Effector memory CD8-positive, alpha-beta T cell (primary cell): Measurements from ENCODE around the gene PTPRE.

ENCODE experiments used
- ATAC-seq: fragments of 150-1000 bp; cut with Tn5 transposase; replicated peaks from 2 replicates; pipeline ENCODE4 v1.10.0; 2021; ENCODE audit warnings: mild to moderate bottlenecking, moderate library complexity
- DNase-seq, 3 experiments: peaks; one replicate each; pipeline ENCODE4 v3.0.0; 2021
- H3K27ac Mint-ChIP-seq, 2 donors: one replicate each; pipeline ENCODE4 v1.8.0; 2022; ENCODE audit warnings: mild to moderate bottlenecking in 2 of 2, mixed read lengths in 2 of 2, moderate library complexity in 2 of 2
- H3K27me3 Mint-ChIP-seq, 2 donors: one replicate each; pipeline ENCODE4 v1.8.0; 2022; ENCODE audit warnings: mixed read lengths in 2 of 2
- H3K36me3 Mint-ChIP-seq: one replicate; pipeline ENCODE4 v1.8.0; 2022; ENCODE audit warnings: mild to moderate bottlenecking, moderate library complexity, mixed read lengths; ENCODE audit not compliant: insufficient read depth
- H3K4me1 Mint-ChIP-seq, 2 donors: one replicate each; pipeline ENCODE4 v1.8.0; 2022; ENCODE audit warnings: low read depth in 2 of 2, mixed read lengths in 2 of 2
- H3K4me3 Mint-ChIP-seq, 2 donors: one replicate each; pipeline ENCODE4 v1.8.0; 2022; ENCODE audit warnings: mild to moderate bottlenecking in 2 of 2, mixed read lengths in 2 of 2, moderate library complexity in 2 of 2
- H3K9me3 Mint-ChIP-seq, 2 donors: one replicate each; pipeline ENCODE4 v1.8.0; 2022; ENCODE audit warnings: mixed read lengths in 2 of 2

Gene PTPRE

GRCh38 chr10:128077155-128077875 lies 170.4 kb downstream of the PTPRE start:
- DNase-seq = no peak
- Mint-ChIP-seq H3K36me3 (peaks cover 89% of the 10 kb centered on the region), H3K27me3 (no peaks in the 10 kb centered on the region), H3K27ac (peak overlapping the region in 1 of 2 donors; percentile 44), H3K4me1 (peaks cover 11 to 19% of the 10 kb centered on the region in 2 donors), H3K9me3 (no peaks in the 10 kb centered on the region), H3K4me3 (no peak overlapping the region)
- no peak for ATAC-seq

GRCh38 chr10:128078136-128078969 lies 171.4 kb downstream of the PTPRE start:
- Mint-ChIP-seq H3K27ac (peak overlapping the region in 1 of 2 donors; percentile 71), H3K27me3 (no peaks in the 10 kb centered on the region)
- ATAC-seq = peak; percentile 77

GRCh38 chr10:128080231-128080630 lies 173.3 kb downstream of the PTPRE start:
- Mint-ChIP-seq H3K4me3 (no peak overlapping the region), H3K27me3 (no peaks in the 10 kb centered on the region), H3K9me3 (no peaks in the 10 kb centered on the region), H3K27ac (peak overlapping the region in 1 of 2 donors; percentile 68), H3K4me1 (peaks cover 0 to 6% of the 10 kb centered on the region in 2 donors), H3K36me3 (peaks cover 72% of the 10 kb centered on the region)
- ATAC-seq (no peak), DNase-seq (no peak)

More at GRCh38 chr10:128078136-128078969, 171.4 kb downstream of the PTPRE start:
- Mint-ChIP-seq H3K9me3 (no peaks in the 10 kb centered on the region), H3K4me1 (peaks cover 7 to 17% of the 10 kb centered on the region in 2 donors), H3K4me3 (no peak overlapping the region), H3K36me3 (peaks cover 83% of the 10 kb centered on the region)
- DNase-seq = peak in 1 of 3 experiments; percentile 42

- no peak for DNase-seq
- Mint-ChIP-seq H3K4me1 (peaks cover 0 to 3% of the 10 kb centered on the region in 2 donors), H3K27ac (peak overlapping the region in 1 of 2 donors; percentile 68), H3K9me3 (no peaks in the 10 kb centered on the region), H3K4me3 (no peak overlapping the region), H3K36me3 (peaks cover 70% of the 10 kb centered on the region), H3K27me3 (no peaks in the 10 kb centered on the region)
- no peak for ATAC-seq
Observed at GRCh38 chr10:128080641-128081040, 173.7 kb downstream of the PTPRE start.

- Mint-ChIP-seq H3K27me3 (no peaks in the 10 kb centered on the region), H3K4me1 (no peaks in the 10 kb centered on the region), H3K36me3 (peaks cover 64% of the 10 kb centered on the region), H3K4me3 (no peak overlapping the region), H3K27ac (peak overlapping the region in 1 of 2 donors; percentile 74), H3K9me3 (no peaks in the 10 kb centered on the region)
- ATAC-seq (no peak), DNase-seq (no peak)
Observed at GRCh38 chr10:128081222-128081621, 174.3 kb downstream of the PTPRE start.

GRCh38 chr10:128081720-128082119 lies 174.8 kb downstream of the PTPRE start:
- Mint-ChIP-seq H3K4me1 (no peaks in the 10 kb centered on the region), H3K9me3 (no peaks in the 10 kb centered on the region), H3K4me3 (no peak overlapping the region), H3K27ac (peak overlapping the region in 1 of 2 donors; percentile 74), H3K27me3 (no peaks in the 10 kb centered on the region), H3K36me3 (peaks cover 59% of the 10 kb centered on the region)
- ATAC-seq = no peak
- DNase-seq = no peak

- Mint-ChIP-seq H3K27ac (peak overlapping the region in 1 of 2 donors; percentile 18), H3K27me3 (no peaks in the 10 kb centered on the region), H3K4me3 (no peak overlapping the region), H3K36me3 (peaks cover 43% of the 10 kb centered on the region), H3K9me3 (no peaks in the 10 kb centered on the region), H3K4me1 (peaks cover 0 to 6% of the 10 kb centered on the region in 2 donors)
- DNase-seq (no peak), ATAC-seq (no peak)
Observed at GRCh38 chr10:128083191-128083895, 176.4 kb downstream of the PTPRE start.

- Mint-ChIP-seq H3K4me3 (no peak overlapping the region), H3K4me1 (peaks cover 0 to 6% of the 10 kb centered on the region in 2 donors), H3K27ac (no peak overlapping the region), H3K27me3 (no peaks in the 10 kb centered on the region), H3K9me3 (no peaks in the 10 kb centered on the region), H3K36me3 (peaks cover 33% of the 10 kb centered on the region)
- ATAC-seq (no peak), DNase-seq (no peak)
Observed at GRCh38 chr10:128084364-128084763, 177.5 kb downstream of the PTPRE start.

GRCh38 chr10:128084991-128085390 lies 178.1 kb downstream of the PTPRE start:
- DNase-seq (no peak), ATAC-seq (no peak)
- no peaks in the 10 kb centered on the region for H3K9me3 Mint-ChIP-seq
- no peak overlapping the region for H3K27ac Mint-ChIP-seq
- H3K4me3 Mint-ChIP-seq = no peak overlapping the region
- peaks cover 0 to 6% of the 10 kb centered on the region in 2 donors for H3K4me1 Mint-ChIP-seq
- no peaks in the 10 kb centered on the region for H3K27me3 Mint-ChIP-seq
- peaks cover 26% of the 10 kb centered on the region for H3K36me3 Mint-ChIP-seq

- no peak for DNase-seq
- ATAC-seq = no peak
- no peaks in the 10 kb centered on the region for H3K27me3 Mint-ChIP-seq
- peak overlapping the region; percentile 35 to 71 for H3K27ac Mint-ChIP-seq
- peaks cover 17% of the 10 kb centered on the region for H3K36me3 Mint-ChIP-seq
- peaks cover 0 to 6% of the 10 kb centered on the region in 2 donors for H3K4me1 Mint-ChIP-seq
- no peaks in the 10 kb centered on the region for H3K9me3 Mint-ChIP-seq
- H3K4me3 Mint-ChIP-seq = no peak overlapping the region
Observed at GRCh38 chr10:128086003-128086863, 179.3 kb downstream of the PTPRE start.

GRCh38 chr10:128087146-128087883 lies 180.4 kb downstream of the PTPRE start:
- H3K27ac Mint-ChIP-seq = peak overlapping the region; percentile 25 to 71
- H3K4me3 Mint-ChIP-seq = no peak overlapping the region
- ATAC-seq (peak; percentile 24), DNase-seq (no peak)
- H3K4me1 Mint-ChIP-seq = peaks cover 0 to 6% of the 10 kb centered on the region in 2 donors
- no peaks in the 10 kb centered on the region for H3K9me3 Mint-ChIP-seq
- peaks cover 10% of the 10 kb centered on the region for H3K36me3 Mint-ChIP-seq
- H3K27me3 Mint-ChIP-seq = no peaks in the 10 kb centered on the region
